Fibroblast of the aortic adventitia (primary cell): ENCODE results near the gene CRELD1. TPM values are rescaled to one million over a fixed set of nuclear protein-coding genes. Genes with fewer than 3 reads are reported as not detected.

ENCODE experiments used
- DNase-seq: peaks from one replicate; pipeline ENCODE4 v3.0.0-alpha.2; 2010; ENCODE audit warnings: low read depth
- H3K4me3 ChIP-seq: 2 replicates; pipeline ENCODE4 v1.5.1; 2011; ENCODE audit warnings: low read depth, mild to moderate bottlenecking, control low read depth, low read length, moderate library complexity
- CTCF ChIP-seq: IDR thresholded peaks from 2 replicates; pipeline ENCODE4 v1.5.1; 2011; ENCODE audit warnings: mild to moderate bottlenecking, low read length, control low read depth, inconsistent platforms; ENCODE audit not compliant: insufficient read depth
- total RNA-seq: library from RNA; depleted of rRNA; stranded (reverse); fragments of >200 nt; gene quantifications from 2 replicates; pipeline ENCODE4 v1.2.3, GENCODE V29; 2012; ENCODE audit warnings: low replicate concordance

The CRELD1 gene
- total RNA-seq, 1 donor: 7.2 TPM

- no peak for DNase-seq
- TF ChIP-seq CTCF: no peak
- peak overlapping the region; percentile 60 for H3K4me3 ChIP-seq
Observed at GRCh38 chr3:9914559-9915253, 18.9 kb upstream of the CRELD1 start.

GRCh38 chr3:9915254-9916141, 18.1 kb upstream of the CRELD1 start:
- TF ChIP-seq CTCF: peak; percentile 43
- DNase-seq: peak; percentile 47
- H3K4me3 ChIP-seq: peak overlapping the region; percentile 60

- no peak for TF ChIP-seq CTCF
- peak overlapping the region; percentile 72 for H3K4me3 ChIP-seq
- DNase-seq: peak; percentile 58
Observed at GRCh38 chr3:9916346-9916733, 17.3 kb upstream of the CRELD1 start.

- no peak for TF ChIP-seq CTCF
- peak; percentile 83 for DNase-seq
- peak within 1 kb of the TSS; percentile 72 for H3K4me3 ChIP-seq
Observed at GRCh38 chr3:9916734-9917680, 16.6 kb upstream of the CRELD1 start, which contains the start of gene IL17RC. IL17RC (plus strand) TSS chr3:9917098; CDS start chr3:9917316, 218 bp downstream.

GRCh38 chr3:9917820-9918219, 15.8 kb upstream of the CRELD1 start:
- DNase-seq: no peak
- H3K4me3 ChIP-seq: peak overlapping the region; percentile 72
- no peak for TF ChIP-seq CTCF
